HG03520 (cell line): Measurements from ENCODE around the gene SIRT6.
"Not testable (repeated sequence)": the region's sequence is repeated elsewhere in the genome, so short reads cannot be mapped to it uniquely, and the experiment has no call there.

Experiments used
- ATAC-seq: cut with Tn5 transposase; IDR thresholded peaks from one replicate; pipeline ENCODE4 v1.9.1; 2021; ENCODE audit warnings: mild to moderate bottlenecking, moderate library complexity; ENCODE audit not compliant: unreplicated experiment

The SIRT6 gene

DNA sequence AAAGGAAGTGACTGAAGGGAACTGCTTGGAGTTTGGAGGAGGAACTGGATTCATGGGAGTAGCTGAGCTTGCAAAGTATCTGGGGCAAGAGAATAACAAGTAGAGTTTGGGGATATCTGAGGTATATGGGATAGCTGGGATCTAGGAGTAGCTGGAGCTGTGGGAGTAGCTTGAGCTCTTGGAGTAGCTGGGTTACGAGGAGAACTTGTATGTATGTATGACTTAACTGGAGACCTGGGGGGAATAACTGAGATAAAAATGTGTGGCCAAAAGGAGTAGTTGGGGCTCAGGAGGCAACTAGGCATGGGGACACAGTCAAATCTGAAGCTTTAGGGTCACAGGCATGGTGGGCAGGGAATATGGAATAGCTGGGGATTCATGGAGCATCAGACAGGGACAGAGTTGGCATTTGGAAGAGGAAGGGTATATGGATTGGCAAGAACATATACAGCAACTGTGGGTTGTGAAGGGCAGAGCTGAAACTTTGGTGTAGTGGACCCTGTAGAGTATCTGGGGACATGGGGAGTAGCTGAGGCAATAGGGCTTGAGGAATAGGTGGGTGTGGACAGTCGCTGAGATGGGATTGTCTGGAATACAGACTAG lies 18.7 kb upstream of the SIRT6 start:
- no peak for ATAC-seq

DNA sequence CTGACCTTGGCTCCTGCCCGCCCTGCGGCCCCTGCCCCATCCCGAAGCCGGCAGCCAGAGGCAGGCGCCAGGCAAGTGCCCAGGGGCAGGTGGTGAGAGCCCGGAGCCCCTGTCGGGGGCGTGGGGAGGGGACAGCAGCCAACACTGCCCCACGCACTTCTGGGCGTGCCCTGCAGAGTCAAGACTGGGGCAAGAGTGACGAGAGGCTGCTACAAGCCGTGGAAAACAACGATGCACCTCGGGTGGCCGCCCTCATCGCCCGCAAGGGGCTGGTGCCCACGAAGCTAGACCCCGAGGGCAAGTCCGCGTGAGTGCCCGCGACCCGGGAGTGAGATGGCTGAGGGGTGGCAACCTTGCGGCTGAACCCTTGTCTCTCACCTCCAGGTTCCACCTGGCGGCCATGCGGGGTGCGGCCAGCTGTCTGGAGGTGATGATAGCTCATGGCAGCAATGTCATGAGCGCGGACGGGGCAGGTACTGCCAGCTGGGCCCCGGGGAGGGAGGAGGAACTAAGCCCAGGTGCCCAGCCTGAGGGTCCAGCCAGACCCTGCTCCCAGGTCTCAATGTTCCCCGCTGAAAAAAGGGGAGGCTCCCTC lies 17.4 kb upstream of the SIRT6 start:
- no peak for ATAC-seq

DNA sequence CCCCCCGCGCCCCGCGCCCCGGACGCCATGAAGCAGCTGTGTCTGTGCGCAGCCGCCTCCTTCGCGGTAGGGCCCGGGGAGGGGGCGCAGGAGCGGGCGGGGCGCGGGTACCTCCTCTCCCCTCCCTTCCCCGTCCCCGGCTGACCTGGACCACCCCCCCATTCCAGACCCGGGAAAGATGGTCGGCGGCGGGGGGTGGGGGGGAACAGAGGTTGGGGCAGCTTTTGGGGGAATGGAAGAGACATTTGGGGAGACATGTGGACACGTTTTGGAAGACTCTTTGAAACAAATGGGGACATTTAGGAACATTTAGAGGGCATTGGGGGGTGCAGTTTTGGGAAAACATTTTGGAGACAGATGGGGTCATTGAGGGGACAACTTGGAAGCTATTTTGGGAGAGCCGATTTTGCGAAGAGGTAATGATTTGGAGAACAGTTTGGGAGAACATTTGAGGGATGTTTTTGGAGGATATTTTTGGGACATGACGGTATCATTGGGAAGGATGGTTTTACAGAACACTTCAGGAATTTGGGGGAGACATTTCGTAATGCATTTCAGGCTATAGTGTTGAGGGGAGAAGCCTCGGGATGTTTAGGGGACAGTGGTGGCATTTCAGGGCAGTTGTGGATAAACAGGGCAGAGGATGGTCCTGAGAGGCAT lies 16.2 kb upstream of the SIRT6 start:
- ATAC-seq, result no peak

DNA sequence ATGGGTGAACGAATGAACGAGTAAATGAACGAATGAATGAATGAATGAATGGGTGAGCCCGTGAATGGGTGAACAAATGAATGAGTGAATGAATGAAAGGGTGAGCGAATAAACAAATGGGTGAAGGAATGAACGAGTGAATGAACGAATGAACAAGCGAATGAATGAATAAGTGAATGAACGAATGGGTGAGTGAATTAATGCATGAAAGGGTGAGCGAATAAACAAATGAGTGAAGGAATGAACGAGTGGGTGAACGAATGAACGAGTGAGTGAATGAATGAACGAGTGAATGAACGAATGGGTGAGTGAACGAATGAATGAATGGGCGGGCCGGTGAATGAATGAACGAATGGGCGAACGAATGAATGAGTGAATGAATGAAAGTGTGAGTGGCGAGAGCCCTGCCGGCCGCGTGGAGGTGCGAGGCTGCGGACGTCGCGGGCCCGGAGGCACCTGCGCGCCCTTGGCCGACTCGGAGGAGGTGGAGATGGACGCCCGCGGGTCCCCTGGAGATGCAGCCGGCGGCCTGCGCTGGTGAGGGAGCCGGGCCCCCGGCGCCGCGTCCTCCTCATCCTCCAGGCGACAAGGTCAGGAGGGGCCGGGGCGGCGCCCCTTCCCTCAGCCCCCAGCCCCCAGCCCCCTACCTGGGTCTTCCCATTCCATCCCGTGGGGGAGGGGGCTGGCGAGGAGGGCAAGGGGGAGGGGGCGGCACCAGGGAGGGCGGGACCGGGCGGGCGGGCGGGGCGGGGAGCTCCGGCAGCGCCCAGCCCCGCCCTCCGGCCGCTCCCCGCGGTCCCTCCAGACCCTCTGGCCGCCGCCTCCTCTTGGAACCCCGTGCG lies 15.5 kb upstream of the SIRT6 start:
- no peak for ATAC-seq

DNA sequence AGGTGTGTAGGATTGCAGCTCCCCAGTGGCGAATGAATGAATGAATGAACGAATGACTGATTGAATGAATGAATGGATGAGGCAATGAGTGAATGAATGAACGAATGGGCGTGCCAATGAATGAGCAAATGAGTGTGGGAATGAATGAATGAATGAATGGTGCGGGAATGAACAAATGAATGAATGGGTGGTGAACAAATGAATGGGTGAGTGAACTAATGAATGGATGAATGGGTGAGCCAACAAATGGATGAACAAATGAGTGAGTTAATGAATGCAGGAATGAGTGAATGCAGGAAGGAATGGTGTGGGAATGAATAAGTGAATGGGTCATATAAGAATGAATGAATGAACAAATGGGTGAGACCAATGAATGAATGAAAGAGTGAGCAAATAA lies 14.9 kb upstream of the SIRT6 start:
- no peak for ATAC-seq

DNA sequence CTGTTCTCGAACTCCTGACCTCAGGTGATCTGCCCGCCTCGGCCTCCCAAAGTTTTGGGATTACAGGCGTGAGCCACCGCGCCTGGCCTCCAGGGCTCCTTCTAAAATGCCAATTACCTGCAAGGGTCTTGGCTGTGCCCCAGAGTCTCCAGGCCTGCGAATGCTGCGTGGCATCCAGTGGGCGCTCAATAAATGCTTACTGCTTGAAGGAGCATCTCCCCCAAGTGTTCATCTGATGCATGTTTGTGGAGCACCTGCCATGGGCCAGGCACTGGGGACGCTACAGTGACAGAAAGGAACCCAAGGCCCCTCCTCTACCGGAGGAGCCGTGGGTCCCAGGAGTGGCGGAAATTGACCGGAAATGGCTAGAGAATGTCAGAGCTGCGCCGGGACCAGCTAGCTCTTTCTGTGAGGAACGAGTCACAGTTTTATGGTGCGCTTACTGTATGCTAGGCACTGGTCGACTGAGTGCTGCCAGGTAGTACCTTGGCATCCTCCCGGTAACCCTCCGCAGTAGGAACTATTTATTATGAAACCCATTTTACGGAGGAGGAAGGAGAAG lies 14.3 kb upstream of the SIRT6 start:
- ATAC-seq, result no peak

DNA sequence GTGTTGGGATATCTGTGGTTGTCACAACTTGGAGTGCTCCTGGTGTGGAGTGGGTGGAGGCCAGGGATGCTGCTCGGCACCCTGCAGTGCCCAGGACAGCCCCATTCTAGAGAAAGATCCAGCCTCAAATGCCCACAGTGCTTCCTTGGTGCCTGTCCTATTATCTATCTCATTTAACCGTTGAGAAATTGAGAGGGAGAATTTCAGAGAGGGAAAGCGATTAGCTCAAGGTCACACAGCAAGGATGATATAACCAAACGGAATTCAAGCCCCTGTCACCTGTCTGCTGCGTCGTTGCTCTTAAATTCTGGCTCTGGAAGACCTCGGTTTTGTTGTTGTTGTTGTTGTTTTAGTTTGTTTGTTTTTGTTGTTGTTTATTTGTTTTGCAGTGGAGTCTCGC lies 13.6 kb upstream of the SIRT6 start:
- ATAC-seq, result no peak

DNA sequence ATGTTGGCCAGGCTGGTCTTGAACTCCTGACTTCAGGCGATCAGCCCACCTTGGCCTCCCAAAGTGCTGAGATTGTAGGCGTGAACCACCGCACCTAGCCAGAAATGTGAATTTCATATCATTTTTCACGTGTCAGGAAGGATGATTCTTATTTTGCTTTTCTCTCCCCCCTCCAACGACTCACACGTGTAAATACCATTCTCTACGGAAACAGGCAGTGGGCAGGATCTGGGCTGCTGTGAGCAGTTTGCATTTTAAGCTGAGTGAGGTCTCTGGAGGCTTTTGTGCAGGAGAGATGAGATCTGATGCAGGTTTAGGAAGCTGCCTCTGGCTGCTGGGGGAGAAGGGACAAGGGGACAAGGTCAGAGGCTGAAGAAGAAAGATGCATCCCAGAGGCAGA lies 12.0 kb upstream of the SIRT6 start:
- ATAC-seq, result no peak

DNA sequence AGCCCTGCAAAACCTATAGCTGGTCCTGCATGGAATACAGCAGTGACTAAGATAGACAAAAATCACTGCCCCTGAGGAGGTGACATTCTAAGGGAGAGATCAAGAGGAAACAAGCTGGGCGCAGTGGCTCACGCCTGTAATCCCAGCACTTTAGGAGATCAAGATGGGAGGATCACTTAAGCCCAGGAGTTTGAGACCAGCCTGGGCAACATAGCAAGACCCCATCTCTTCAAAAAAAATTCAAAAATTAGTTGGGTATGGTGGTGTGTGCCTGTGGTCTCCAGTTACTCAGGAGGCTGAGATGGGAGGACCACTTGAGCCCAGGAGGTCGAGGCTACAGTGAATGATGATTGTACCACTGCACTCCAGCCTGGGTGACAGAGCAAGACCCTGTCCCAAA lies 10.2 kb upstream of the SIRT6 start:
- ATAC-seq, result not testable (repeated sequence)

DNA sequence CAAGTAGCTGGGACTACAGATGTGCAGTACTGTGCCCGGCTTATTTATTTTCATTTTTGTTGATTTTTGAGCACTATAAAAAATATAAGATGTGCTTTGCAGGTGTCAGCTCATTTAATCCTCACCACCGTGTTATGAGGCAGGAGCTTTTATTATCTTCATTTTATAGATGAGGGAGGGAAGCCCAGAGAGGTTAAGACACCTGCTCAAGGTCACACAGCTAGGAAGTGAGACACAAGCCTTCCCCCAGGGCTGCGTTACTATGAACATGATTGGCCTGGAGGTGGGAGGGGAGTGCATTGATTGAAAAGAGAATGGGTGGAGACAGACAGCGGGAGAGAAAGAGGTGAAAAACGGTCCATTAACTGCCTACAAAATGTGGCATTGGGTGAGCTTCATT lies 7.3 kb upstream of the SIRT6 start:
- ATAC-seq, result no peak

DNA sequence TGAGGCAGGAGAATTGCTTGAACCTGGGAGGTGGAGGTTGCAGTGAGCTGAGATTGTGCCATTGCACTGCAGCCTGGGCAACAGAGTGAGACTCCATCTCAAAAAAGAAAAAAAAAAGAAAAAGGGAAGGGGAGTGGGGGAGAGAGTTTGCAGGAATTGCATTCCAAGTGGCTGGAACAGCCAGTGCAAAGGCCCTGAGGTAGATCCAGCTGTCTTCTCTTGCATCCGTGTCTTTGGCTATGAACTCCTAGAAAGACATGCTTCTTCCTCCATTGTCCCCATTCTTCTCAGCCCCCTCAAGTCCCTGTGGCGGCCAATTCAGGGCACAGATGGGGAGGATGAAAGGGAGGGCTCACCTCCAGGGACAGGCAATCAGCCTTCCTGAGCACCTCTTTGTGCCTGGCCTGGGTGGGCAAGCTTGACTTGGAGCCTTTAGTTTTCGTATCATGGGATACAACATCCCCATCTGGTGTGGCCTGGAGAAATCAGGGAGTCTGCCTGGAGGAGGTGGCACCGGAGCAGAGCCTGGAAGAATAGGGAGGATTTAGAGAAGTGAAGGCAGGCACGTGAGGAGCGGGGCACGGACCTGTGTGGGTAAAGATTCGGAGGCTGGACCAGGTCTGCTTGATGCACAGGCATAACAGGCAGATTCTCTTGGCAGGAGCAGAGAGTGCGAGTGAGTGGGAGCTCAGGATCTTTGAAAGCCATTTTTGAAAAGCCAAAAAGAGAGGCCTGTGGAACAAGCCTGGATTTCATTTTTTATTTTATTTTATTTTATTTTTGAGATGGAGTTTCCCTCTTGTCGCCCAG lies 5.2 kb upstream of the SIRT6 start:
- no peak for ATAC-seq

DNA sequence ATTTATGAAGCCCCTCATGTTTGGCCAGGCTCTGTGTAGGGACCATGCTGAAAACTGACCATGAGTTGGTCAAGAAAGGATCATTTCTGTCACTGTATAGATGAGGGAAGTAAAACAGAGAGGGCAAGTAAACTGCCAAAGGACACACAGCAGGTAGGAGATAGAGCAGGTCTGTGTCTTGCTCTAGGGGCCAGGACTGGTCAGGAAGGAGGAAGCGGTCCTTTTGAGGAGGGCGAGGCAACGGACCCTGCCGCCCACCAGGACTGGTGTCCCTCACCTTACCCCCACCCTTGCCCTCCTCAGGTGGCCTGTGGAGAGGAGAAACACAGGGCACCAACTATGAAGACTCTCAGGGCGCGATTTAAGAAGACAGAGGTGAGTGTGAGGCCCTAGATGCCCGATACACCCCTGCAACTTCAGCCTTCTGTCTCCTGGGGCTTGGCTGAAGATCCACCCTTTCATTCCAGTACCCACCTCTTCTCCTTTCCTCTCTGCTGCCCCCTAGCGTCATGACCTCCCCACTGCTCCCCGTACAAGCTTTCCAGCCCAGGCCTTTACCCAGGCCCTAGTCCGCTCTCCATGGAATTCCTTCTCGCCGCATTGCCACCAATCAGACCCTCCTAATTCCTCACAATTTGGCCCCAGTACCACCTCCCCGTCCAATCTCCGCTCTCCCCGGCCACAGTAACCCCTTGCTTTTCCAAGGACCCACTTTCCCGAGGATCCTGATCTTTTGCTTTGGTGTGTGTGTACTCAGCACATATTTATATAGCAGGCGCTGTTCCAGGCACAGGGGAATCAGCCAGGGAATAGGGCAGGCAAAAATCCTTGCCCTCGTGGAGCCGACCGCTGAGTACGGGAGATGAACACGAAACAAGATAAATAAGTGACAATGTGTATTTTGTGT lies 4.0 kb upstream of the SIRT6 start:
- ATAC-seq, result no peak

DNA sequence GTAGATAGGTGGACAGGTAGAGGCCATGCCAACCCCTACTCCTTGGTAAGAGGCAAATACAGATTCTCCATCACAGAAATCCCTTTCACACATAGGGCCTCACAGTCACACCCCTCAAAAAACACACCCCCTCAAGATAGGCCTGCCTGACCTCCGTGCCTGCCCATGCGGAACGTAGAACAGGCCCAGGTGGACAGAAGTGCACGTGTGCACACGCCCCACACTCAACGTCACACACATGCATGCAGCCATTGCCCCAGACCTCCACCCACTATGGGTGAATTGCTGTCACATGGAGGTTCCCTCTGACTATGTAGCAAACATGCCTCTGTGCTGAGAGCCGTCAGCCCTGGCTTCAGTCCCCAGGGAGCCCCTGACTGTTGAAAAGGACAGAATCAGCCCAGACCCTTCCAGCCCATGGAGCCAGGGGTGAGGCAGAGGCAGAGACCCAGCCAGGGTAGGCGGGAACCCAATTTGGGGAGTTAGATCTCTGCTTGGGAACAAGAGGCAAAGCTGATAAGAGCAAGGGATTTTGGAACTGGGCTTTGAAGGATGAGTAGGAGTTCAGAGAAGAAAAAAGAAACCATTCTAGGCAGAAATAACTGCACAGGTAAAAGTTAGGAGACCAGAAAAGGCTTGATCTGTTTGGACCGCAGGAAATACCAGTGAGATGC lies 3.2 kb upstream of the SIRT6 start:
- ATAC-seq, result no peak

DNA sequence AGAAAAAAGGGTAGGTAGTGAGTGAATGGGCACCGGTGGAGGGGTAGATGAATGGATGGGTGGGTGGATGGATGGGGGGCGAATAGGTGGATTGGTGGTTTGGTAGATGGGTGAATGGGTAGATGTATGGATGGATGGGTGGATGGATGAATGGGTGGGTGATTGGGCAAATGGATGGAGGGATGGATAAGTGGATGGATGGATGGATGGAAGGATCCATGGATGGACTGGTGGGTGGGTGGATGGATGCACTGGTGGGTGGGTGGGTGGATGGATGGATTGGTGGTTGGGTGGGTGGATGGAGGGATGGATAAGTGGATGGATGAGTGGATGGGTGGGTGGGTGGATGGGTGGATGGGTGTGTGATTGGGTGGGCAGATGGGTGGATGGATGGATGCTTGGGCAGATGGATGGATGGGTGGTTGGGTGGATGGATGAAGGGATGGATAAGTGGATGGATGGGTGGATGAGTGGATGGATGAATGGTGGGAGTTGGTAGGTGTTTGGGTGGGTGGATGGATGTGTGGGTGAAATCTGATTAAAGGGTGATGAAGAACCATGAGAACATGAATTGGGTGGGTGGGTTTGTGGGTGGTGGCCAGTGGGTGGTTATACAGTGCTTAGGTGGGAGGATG lies 2.5 kb upstream of the SIRT6 start:
- ATAC-seq, result no peak

DNA sequence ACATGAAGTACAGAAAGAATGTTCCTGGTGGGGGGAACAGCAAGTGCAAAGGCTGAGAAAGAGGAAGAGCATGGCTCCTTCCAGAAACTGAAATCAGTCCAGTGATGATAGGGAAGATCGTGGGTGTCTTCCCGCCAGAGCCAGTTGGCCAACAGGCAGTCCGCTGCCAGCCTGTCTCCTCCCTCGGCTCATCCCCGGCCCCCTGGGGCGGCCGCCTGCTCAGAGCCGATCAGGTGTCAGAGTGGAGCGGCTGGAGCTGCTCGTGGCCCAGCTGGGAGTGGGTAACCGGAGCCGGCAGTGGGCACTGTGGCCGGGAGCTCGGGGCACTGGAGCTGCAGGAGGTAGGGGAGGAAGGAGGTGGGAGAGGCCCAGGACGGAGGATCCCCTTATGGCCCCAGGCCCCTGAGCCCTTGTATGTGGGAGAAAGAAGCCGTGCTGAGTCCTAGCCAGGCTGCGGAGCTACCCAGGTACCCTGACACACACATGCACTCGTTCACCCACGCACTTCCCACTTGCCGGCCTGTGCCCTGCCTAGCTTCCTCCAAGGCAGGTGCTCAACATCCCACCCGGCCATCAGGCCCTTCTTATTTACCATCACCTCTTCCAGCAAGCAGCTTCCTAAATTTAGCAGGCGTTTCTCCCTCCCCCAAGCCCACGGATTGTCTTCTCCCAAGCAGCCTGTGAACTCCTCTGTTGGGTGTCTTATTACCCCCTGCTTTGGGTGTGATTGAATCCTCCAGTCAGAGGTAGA lies 1.8 kb upstream of the SIRT6 start:
- ATAC-seq, result no peak

DNA sequence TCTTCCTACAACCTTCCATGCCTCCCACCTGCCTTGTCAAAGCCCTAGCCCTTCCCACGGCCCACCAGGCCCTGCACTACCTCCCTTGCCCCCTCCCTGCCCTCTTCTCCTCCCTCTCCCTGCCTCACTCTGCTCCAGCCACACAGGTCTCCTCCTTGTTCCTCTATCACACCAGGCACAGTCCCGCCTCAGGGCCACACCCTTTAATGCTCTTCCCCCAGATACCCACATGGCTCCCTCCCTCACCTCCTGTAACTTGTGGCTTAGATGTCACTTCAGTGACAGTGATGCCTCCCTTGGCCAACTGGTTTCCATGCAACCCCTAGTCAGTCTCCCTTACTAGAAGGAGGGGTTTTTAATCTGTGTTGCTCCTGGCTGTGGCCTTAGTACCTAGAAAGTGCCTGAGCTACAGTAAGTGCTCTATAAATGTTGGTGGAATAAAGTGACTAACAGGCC lies 1.3 kb downstream of the SIRT6 start:
- no peak for ATAC-seq

DNA sequence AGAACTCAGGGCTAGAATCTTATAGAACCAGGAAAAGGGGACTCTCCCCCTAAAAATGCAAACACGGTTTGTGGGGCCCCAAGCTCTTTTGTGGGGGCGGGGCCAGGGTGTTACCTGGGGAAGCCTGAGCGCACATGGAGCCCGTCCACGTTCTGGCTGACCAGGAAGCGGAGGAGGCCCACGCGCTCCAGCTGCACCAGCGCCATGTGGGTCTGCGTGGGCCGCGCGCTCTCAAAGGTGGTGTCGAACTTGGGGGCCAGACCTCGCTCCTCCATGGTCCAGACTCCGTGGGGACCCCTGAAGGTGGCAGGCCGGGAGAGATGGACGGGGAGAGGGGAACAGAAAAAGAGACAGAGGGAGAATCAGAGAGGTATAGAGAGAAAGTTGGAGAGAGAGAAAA lies 3.4 kb downstream of the SIRT6 start:
- ATAC-seq, result no peak

DNA sequence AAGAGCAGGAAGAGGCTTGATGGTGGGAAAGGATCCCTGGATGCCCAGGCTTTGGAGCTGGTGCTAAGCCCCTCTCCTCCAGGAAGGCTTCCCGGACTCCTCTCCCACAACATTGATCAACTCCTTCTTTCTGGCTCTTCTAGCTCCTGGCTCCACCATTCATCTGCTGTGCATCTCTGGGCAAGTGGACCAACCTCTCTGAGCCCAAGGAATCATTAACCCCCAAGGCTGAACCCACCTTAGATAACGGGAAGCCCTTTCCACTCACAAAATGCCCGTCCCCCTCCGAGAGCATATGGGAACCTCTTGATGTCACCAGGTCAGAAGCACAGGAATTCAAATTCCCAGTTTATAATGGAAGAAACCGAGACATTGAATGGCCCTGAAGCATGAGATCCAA lies 5.2 kb downstream of the SIRT6 start:
- no peak for ATAC-seq
